ENCODE results near the gene NUP205. TPM values are rescaled to one million over a fixed set of nuclear protein-coding genes. Genes with fewer than 3 reads are reported as not detected.
"Not testable (repeated sequence)": the region's sequence is repeated elsewhere in the genome, so short reads cannot be mapped to it uniquely, and the experiment has no call there.

Gene NUP205
- total RNA-seq, 1 experiment from 2014 or later, result 75.1 TPM

GRCh38 chr7:135692055-135692454, 134.3 kb downstream of the NUP205 start:
- no peaks in the 10 kb centered on the region for H3K4me1 Mint-ChIP-seq (ENCODE audit: low read depth, unreplicated experiment)
- BruUV-seq (replicated peaks), result no TSS peak
- CTCF ChIA-PET, result no interaction called here
- H3K36me3 Mint-ChIP-seq (ENCODE audit: insufficient read depth, unreplicated experiment), result no peaks in the 10 kb centered on the region
- no peak overlapping the region for H3K4me3 Mint-ChIP-seq (ENCODE audit: low read depth, unreplicated experiment)
- H3K27ac Mint-ChIP-seq (ENCODE audit: unreplicated experiment), result no peak overlapping the region
- H3K9me3 Mint-ChIP-seq (ENCODE audit: low read depth, unreplicated experiment), result no peaks in the 10 kb centered on the region
- H3K27me3 Mint-ChIP-seq (ENCODE audit: unreplicated experiment), result no peaks in the 10 kb centered on the region
- no peak for TF ChIP-seq CTCF (IDR thresholded peaks at IDR 0.05; ENCODE audit: unreplicated experiment)
- intact Hi-C loops (cut with micrococcal nuclease; ENCODE audit: unreplicated experiment), result no loop called here
- no peak for DNase-seq

- H3K27ac Mint-ChIP-seq (ENCODE audit: unreplicated experiment); BruUV-seq (replicated peaks); H3K9me3 Mint-ChIP-seq (ENCODE audit: low read depth, unreplicated experiment); H3K36me3 Mint-ChIP-seq (ENCODE audit: insufficient read depth, unreplicated experiment); H3K4me1 Mint-ChIP-seq (ENCODE audit: low read depth, unreplicated experiment); intact Hi-C loops (cut with micrococcal nuclease; ENCODE audit: unreplicated experiment); H3K27me3 Mint-ChIP-seq (ENCODE audit: unreplicated experiment); DNase-seq; CTCF ChIA-PET; H3K4me3 Mint-ChIP-seq (ENCODE audit: low read depth, unreplicated experiment): not testable (repeated sequence)
Measured at GRCh38 chr7:135692606-135693005, 134.9 kb downstream of the NUP205 start.

- no TSS peak for BruUV-seq (replicated peaks)
- H3K4me1 Mint-ChIP-seq (ENCODE audit: low read depth, unreplicated experiment), result no peaks in the 10 kb centered on the region
- H3K36me3 Mint-ChIP-seq (ENCODE audit: insufficient read depth, unreplicated experiment), result no peaks in the 10 kb centered on the region
- no peaks in the 10 kb centered on the region for H3K27me3 Mint-ChIP-seq (ENCODE audit: unreplicated experiment)
- no peak for DNase-seq
- intact Hi-C loops (cut with micrococcal nuclease; ENCODE audit: unreplicated experiment), result no loop called here
- CTCF ChIA-PET, result no interaction called here
- no peaks in the 10 kb centered on the region for H3K9me3 Mint-ChIP-seq (ENCODE audit: low read depth, unreplicated experiment)
- no peak overlapping the region for H3K27ac Mint-ChIP-seq (ENCODE audit: unreplicated experiment)
- H3K4me3 Mint-ChIP-seq (ENCODE audit: low read depth, unreplicated experiment), result no peak overlapping the region
- TF ChIP-seq CTCF (IDR thresholded peaks at IDR 0.05; ENCODE audit: unreplicated experiment), result no peak
Measured at GRCh38 chr7:135693558-135693957, 135.8 kb downstream of the NUP205 start.

- intact Hi-C loops (cut with micrococcal nuclease; ENCODE audit: unreplicated experiment), result no loop called here
- Mint-ChIP-seq H3K27me3 (ENCODE audit: unreplicated experiment) (no peaks in the 10 kb centered on the region), H3K9me3 (ENCODE audit: low read depth, unreplicated experiment) (no peaks in the 10 kb centered on the region), H3K4me1 (ENCODE audit: low read depth, unreplicated experiment) (no peaks in the 10 kb centered on the region), H3K36me3 (ENCODE audit: insufficient read depth, unreplicated experiment) (no peaks in the 10 kb centered on the region), H3K27ac (ENCODE audit: unreplicated experiment) (no peak overlapping the region), H3K4me3 (ENCODE audit: low read depth, unreplicated experiment) (no peak overlapping the region)
- DNase-seq, result no peak
- no peak for TF ChIP-seq CTCF (IDR thresholded peaks at IDR 0.05; ENCODE audit: unreplicated experiment)
- CTCF ChIA-PET, result no interaction called here
- BruUV-seq (replicated peaks), result no TSS peak
Measured at GRCh38 chr7:135697276-135698049, 139.7 kb downstream of the NUP205 start.

Other genes starting within 250 kb of the NUP205 start
- gene CNOT4, start 47.8 kb upstream of the NUP205 start, total RNA-seq (2022), result 21.9 and 26.0 TPM in 2 replicates
- gene STMP1, start 104.6 kb downstream of the NUP205 start, total RNA-seq (2022), result 23.8 and 25.6 TPM in 2 replicates
- not detected in 2 replicates for gene SLC13A4, start 170.3 kb downstream of the NUP205 start, total RNA-seq (2022)
- not detected in 2 replicates for gene FAM180A, start 190.9 kb downstream of the NUP205 start, total RNA-seq (2022)

All from Calu3 (cell line).